Activated CD8-positive, alpha-beta memory T cell treated with anti-CD3 and anti-CD28 coated beads, Interleukin-2, amount 50 U/mL, for 24 hours (primary cell): ENCODE data around the gene CTSH.

Experiments
- DNase-seq: peaks from one replicate; pipeline ENCODE4 v3.0.0-alpha.2; 2020; ENCODE audit errors: extremely low read depth

Gene CTSH

DNA sequence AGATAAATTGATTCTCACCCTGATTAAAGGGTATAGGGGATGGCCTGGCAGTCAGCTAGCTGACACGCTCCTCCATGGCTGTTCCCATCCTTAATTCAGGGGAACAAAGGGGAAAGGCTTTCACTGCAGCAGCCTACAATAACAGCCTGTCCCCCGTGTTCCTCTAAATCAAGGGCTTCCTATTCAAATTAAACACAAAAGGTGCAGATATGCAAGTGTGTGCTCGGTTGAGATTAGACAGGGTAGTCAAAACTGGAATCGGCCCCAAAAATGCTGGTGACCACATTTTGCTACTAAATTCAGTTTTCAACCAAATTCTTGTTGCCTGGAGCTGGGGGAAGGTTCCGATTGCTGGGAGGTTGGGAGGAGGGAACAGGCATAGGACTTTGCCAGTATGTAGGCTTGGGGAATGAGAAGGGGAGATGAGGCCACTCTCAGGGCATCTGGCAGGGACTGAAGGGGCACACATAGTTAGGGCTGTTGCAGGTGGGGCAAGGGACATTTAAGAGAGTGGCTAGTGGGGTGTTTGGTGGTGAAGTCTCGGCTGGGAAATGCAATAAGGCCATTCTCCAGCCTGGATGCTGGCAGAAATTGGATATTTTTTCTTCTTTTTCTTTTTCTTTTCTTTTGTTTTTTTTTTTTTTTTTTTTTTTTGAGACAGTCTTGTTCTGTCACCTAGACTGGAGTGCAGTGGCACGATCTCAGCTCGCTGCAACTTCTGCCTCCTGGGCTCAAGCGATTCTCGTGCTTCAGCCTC lies 32.9 kb upstream of the CTSH start:
- no peak for DNase-seq

DNA sequence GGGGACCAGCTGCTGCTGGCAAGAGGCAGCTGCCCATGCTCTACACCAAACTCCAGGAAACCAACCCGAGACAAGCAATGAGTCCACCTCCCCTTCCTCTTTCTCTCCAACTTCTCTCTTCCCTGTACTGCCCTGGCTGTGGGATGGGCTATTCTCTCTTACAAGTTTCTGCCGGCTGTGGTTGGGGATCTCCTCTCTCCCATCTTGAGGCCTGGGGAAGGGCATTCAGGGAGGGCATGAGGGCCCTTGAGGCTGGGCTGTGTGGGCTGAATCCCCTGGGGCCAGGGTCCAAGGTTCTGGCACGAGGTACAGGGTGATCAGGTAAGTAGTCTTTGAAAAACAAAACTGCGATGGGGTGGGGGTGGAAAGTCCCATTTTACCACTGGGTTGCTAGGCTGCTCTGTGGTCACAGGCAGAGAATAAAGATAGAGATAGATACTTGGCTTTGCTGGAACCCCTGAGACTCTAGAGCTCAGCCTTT lies 32.3 kb upstream of the CTSH start:
- no peak for DNase-seq

DNA sequence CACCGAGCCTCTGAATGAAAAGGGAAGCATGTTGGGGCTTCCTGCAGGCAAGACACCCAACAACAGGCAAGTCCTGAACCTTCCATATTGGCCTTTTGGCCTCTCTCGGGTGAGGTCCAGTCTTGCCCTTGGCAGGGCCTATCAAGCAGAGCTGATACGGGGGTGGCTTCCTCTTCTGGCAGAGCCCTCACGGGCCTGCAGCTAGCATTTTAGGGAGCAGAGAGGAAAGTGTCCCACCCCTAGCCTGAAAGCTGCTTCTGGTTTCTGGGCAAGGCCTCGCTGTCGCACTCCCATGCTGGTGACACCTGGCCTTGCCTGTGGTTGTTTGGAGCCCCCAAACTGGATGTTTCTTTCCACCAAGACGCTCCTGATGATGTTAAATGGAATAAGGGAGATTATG lies 31.8 kb upstream of the CTSH start:
- DNase-seq: no peak

- no peak for DNase-seq
These were observed 29.5 kb upstream of the CTSH start for GRCh38 chr15:78974272-78974918.

DNA sequence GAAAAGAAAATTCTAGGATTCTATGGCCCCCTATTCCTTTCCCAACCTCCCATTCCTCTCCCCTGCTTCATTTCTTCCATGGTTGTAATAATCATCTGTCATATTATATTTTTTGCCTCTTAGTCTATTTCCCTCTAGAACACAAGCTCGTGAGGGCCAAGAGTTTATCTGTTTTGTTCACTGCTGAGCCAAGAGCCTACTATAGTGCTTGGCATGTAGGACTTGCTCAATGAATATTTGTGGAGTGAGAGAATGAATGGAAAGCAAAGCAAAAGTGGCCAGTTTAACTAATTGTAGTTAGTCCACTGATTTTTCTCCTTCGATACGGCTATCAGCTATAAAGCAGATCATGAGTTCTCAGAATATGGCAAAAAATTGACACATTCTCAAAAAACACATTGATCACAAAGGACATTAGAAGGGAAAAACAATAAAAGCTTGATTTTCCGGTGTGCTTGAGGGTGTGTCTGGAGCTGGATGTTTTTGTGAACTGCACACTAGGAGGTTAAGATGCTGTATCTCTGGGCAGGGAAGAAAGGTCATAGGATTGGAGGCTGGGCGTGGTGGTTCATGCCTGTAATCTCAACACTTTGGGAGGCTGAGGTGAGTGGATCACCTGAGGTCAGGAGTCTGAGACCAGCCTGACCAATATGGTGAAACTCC lies 25.0 kb upstream of the CTSH start:
- no peak for DNase-seq

GRCh38 chr15:78968539-78969271 lies 23.9 kb upstream of the CTSH start:
- DNase-seq: no peak

GRCh38 chr15:78968114-78968513 lies 23.3 kb upstream of the CTSH start:
- no peak for DNase-seq

- no peak for DNase-seq
These were observed 15.5 kb upstream of the CTSH start for GRCh38 chr15:78960308-78960707.

DNA sequence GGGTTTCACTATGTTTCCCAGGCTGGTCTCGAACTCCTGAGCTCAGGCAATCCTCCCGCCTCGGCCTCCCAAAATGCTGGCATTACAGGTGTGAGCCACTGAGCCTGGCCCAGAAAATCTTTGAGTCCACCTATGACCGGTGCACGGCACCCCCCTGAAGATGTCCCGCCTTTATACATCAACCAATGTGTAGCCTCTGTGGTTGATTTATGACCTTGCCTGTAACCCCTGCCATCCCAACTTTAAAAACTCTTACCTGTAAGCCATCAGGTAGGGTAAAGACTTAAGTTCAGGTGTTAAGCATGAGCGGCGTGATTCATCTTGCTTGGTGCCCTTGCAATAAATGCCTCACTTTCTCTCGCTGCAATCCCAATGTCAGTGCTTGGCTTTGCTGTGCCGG lies 14.5 kb upstream of the CTSH start:
- DNase-seq: no peak

DNA sequence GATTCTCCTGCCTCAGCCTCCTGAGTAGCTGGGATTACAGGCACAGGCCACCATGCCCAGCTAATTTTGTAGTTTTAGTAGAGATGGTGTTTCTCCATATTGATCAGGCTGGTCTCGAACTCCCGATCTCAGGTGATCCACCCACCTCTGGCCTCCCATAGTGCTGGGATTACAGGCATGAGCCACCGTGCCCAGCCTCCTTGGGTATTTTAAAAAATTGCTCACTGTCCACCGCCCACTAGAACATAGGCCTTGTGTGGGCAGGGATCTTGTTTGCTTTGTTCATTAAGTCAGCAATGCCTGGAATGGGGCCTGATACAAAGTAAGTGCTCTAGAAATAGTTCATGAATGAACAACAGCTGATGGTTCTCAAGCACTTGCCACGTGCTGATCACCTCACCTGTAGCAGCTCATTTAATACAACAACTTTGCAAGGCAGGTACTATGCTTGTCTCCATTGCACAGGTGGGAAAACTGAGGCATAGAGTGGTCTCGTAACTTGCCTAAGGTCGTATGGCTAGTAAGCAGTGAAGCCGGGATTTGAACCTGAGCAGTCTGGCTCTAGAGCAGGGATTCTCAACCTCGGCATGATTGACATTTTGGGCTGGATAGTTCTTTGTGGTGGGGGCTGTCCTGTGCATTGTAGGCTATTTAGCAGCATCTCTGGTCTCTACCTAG lies 12.7 kb upstream of the CTSH start:
- DNase-seq: no peak

- DNase-seq: no peak
These were observed 12.1 kb upstream of the CTSH start for GRCh38 chr15:78956937-78957336.

GRCh38 chr15:78955355-78955754 lies 10.5 kb upstream of the CTSH start:
- no peak for DNase-seq

GRCh38 chr15:78951841-78952238 lies 7.0 kb upstream of the CTSH start:
- no peak for DNase-seq

GRCh38 chr15:78950902-78951840 lies 6.3 kb upstream of the CTSH start:
- no peak for DNase-seq

GRCh38 chr15:78950343-78950742 lies 5.5 kb upstream of the CTSH start:
- DNase-seq: no peak

DNA sequence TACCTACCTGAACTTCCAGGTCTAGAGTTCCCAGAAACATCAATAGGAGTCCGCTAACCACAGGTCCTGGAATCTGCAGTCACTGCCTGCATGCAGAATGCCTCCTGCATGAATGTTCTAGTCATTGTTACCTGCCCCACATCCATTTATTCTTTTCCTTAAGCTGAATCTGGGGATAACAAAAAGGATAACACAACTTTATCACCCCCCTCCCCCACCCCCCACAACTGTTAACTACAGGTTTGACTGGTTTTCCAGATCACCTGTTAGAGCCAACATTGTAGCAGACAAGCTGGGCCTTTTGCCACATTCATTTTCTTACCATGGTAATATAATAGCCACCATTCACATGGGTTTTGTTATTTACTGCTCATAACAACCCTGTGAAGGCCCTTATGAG lies 4.6 kb upstream of the CTSH start:
- DNase-seq: no peak

- DNase-seq: no peak
These were observed 2.7 kb upstream of the CTSH start for GRCh38 chr15:78947506-78947905.

GRCh38 chr15:78946493-78946892 lies 1.6 kb upstream of the CTSH start:
- DNase-seq: no peak

DNA sequence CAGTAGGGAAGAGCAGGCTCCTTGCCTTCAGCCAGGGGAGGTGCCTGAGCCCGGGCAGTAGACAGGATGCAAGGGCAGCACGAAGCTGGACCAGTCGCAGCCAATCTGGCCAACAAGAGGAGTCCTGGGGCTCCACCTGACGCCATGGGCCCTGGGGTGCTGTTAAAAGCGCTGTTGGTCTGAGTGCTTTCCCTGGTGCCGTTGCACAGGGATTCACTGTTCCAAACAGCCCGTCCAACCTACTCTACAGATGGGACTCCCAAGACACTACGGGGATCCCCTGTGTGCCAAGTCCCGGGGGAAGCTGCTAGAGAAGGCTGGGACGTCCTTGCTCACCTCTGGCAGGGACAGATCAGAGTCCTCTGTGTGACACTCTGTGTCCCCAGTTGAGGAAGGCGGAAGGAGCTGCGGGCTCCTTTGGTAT lies 632 bp downstream of the CTSH start:
- no peak for DNase-seq

- DNase-seq: no peak
These were observed 1.2 kb downstream of the CTSH start for GRCh38 chr15:78943692-78944091.

DNA sequence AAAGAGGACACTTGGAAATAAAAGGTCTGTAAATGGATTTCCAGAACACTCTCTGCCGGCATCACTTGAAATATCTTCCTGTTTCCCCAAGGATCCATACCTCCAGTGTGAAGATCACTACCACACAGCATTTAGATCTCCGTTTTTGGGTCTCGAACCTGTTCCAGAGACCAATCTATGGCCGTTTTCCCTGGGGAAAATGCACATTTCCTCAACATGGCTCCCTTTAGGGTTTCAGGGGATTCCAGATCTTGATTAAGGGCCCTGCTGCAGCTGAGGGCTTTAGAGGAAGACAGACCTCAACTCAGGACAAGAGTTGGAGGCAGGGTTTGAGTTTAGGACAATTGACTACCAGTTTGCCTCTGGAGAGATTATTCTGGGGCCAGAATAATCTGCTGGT lies 2.1 kb downstream of the CTSH start:
- no peak for DNase-seq
